Peyer's patch (tissue), 4 donors: ENCODE results near the gene RAB22A.
"Not testable (repeated sequence)": the region's sequence is repeated elsewhere in the genome, so short reads cannot be mapped to it uniquely, and the experiment has no call there.

Source experiments
- POLR2A ChIP-seq, 2 donors: fragments of 450-650 bp; IDR thresholded peaks; one replicate each; pipeline ENCODE4 v1.5.1; 2017; ENCODE audit warnings: antibody characterized with exemption in 2 of 2, mild to moderate bottlenecking in 2 of 2, moderate library complexity in 2 of 2
- TF ChIP-seq, protein P1 (sequence below), 6 experiments: fragments of 450-650 bp in 4 of 6; fragments of 200-600 bp in 2 of 6; sonication (generic) in 1 of 6; IDR thresholded peaks; one replicate each; pipeline ENCODE4 v1.5.1; 2017 to 2019; ENCODE audit warnings: antibody characterized with exemption in 6 of 6, mild to moderate bottlenecking in 3 of 6, moderate library complexity in 1 of 6

GRCh38 chr20:58414786-58415185, 105.3 kb downstream of the RAB22A start:
- TF ChIP-seq, protein P1, sequence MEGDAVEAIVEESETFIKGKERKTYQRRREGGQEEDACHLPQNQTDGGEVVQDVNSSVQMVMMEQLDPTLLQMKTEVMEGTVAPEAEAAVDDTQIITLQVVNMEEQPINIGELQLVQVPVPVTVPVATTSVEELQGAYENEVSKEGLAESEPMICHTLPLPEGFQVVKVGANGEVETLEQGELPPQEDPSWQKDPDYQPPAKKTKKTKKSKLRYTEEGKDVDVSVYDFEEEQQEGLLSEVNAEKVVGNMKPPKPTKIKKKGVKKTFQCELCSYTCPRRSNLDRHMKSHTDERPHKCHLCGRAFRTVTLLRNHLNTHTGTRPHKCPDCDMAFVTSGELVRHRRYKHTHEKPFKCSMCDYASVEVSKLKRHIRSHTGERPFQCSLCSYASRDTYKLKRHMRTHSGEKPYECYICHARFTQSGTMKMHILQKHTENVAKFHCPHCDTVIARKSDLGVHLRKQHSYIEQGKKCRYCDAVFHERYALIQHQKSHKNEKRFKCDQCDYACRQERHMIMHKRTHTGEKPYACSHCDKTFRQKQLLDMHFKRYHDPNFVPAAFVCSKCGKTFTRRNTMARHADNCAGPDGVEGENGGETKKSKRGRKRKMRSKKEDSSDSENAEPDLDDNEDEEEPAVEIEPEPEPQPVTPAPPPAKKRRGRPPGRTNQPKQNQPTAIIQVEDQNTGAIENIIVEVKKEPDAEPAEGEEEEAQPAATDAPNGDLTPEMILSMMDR (IDR thresholded peaks at IDR 0.05): not testable (repeated sequence)
- TF ChIP-seq POLR2A (IDR thresholded peaks at IDR 0.05): not testable (repeated sequence)
